ENCODE results near the gene EIF3I. TPM values are rescaled to one million over a fixed set of nuclear protein-coding genes. Genes with fewer than 3 reads are reported as not detected.
"Not testable (repeated sequence)": the region's sequence is repeated elsewhere in the genome, so short reads cannot be mapped to it uniquely, and the experiment has no call there.

The EIF3I gene
- total RNA-seq, 1 donor from 2014 or later = 104 TPM

DNA sequence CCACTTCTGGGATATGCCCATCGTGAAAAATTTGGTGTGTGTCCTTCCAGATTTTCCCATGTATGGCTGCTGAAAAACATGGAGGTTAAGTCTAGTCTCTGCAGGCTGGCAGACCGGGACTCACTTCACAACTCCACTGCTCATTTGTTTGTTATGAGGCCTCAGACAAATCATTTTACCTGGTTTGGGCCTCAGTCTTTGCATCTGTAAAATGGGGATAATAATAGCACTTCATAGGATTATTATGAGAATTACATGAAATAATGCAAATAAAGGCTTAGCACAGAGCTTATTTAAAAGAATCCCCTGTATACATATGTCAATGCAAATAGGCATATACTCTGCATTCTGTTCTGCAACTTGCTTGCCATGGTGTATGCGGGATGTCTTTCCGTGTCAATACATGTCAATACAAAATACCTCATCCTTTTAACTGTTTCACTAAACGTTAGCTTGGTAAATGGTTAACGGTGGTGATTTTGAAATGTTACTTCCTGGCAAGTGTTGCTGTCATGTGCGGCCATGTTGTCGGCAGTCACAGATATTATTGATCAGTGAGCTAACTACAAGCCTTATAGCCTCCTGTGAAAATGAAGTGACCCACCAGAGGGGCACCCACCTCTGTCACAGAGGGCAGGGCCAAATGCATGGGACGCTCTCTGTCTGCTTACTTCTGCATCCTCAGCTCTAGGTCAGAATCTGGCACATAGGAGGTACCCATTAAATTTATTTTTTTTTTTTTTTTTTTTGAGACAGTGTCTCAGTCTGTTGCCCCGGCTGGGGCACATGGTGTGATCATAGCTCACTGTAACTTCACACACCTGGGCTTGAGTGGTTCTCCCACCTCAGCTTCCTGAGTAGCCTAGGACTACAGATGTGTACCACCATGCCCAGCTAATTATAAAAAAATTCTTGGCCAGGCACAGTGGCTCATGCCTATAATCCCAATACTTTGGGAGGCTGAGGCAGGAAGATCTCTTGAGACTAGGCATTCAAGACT, 33.2 kb downstream of the EIF3I start:
- no peak for ATAC-seq
- no peak for DNase-seq
- intact Hi-C loops (cut with micrococcal nuclease) = no loop called here

GRCh38 chr1:32256473-32257226, 34.4 kb downstream of the EIF3I start:
- no peak for ATAC-seq
- DNase-seq = no peak
- intact Hi-C loops (cut with micrococcal nuclease) = no loop called here

DNA sequence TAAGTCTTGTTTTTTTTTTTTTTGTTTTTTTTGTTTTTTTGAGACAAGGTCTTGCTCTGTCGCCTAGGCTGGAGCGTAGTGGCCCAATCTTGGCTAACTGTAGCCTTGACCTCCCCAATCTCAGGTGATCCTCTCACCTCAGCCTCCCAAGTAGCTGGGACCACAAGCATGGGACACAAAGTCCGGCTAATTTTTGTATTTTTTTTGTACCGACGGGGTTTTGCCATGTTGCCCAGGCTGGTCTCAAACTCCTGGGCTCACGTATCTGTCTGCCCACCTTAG, 35.0 kb downstream of the EIF3I start:
- DNase-seq (no peak), ATAC-seq (no peak)
- intact Hi-C loops (cut with micrococcal nuclease) = no loop called here

GRCh38 chr1:32263236-32263593, 41.0 kb downstream of the EIF3I start:
- ATAC-seq; DNase-seq; intact Hi-C loops (cut with micrococcal nuclease): not testable (repeated sequence)

DNA sequence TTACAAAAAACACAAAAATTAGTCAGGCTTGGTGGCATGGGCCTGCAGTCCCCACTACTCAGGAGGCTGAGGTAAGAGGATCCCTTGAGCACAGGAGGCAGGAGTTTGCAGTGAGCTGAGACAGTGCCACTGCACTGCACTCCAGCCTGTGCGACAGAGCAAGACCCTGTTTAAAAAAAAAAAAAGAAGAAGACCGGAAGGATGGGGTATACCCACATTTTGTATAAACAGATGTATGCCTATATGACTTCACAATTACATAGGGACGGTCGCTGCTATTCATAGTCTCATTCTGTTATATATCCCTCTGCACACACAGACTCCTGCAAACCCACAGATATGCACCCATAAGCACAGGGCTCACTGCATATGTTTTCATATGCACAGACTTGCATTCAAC, 41.5 kb downstream of the EIF3I start:
- DNase-seq = no peak
- no peak for ATAC-seq
- intact Hi-C loops (cut with micrococcal nuclease) = no loop called here

DNA sequence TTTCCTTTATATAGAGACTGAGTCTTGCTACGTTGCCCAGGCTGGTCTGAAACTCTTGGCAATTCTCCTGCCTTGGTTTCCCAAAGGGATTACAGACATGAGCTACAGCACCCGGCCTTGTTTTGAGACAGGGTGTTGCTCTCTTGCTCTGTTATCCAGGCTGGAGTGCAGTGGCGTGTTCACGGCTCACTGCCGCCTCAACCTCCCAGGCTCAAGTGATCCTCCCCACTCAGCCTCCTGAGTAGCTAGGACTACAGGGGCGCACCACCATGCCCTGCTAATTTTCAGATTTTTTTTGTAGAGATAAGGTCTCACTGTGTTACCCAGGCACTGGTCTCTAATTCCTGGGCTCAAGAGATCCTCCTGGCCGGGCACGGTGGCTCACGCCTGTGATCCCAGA, 43.6 kb downstream of the EIF3I start:
- no peak for DNase-seq
- intact Hi-C loops (cut with micrococcal nuclease) = no loop called here
- ATAC-seq = no peak

GRCh38 chr1:32266921-32267591, 44.8 kb downstream of the EIF3I start:
- no peak for ATAC-seq
- intact Hi-C loops (cut with micrococcal nuclease) = no loop called here
- no peak for DNase-seq

GRCh38 chr1:32269744-32270143, 47.5 kb downstream of the EIF3I start:
- DNase-seq = no peak
- no peak for ATAC-seq
- intact Hi-C loops (cut with micrococcal nuclease) = no loop called here

DNA sequence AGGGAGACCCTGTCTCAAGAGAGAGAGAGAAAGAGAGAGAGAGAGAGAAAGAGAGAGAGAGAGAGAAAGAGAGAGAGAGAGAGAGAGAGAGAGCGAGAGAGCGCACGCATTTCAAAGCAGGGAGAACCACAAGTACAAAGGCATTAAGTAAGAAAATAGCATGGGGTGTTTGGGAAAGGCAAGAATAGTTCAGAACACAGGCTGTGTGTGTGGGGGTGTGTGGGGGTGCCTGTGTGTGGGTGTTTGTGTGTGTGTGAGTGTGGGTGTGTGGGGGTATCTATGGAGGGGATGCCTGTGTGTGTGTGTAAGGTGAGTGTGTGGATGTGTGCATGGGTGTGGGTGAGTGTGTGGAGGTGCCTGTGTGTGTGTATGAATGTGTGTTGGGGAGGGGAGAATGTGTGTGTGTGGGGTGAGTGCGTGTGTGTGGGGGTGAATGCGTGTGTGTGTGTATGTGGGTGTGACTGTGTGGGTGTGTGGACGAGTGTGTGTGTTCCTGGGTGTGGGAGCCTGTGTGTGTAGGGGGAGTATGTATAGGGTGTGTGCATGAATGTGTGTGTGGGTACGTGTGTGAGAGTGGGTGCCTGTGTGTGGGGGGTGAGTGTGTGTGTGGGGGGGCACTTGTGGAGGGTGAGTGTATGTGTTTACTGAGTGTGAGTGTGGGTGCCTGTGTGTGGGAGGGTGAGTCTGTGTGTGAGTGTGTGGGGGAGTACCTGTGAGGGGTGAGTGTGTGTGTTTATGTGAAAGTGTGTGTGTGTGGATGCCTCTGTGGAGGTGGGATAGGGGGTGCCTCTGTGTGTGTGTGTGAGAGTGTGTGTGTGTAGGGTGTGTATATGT, 50.6 kb downstream of the EIF3I start:
- intact Hi-C loops (cut with micrococcal nuclease) = no loop called here
- ATAC-seq (no peak), DNase-seq (no peak)

DNA sequence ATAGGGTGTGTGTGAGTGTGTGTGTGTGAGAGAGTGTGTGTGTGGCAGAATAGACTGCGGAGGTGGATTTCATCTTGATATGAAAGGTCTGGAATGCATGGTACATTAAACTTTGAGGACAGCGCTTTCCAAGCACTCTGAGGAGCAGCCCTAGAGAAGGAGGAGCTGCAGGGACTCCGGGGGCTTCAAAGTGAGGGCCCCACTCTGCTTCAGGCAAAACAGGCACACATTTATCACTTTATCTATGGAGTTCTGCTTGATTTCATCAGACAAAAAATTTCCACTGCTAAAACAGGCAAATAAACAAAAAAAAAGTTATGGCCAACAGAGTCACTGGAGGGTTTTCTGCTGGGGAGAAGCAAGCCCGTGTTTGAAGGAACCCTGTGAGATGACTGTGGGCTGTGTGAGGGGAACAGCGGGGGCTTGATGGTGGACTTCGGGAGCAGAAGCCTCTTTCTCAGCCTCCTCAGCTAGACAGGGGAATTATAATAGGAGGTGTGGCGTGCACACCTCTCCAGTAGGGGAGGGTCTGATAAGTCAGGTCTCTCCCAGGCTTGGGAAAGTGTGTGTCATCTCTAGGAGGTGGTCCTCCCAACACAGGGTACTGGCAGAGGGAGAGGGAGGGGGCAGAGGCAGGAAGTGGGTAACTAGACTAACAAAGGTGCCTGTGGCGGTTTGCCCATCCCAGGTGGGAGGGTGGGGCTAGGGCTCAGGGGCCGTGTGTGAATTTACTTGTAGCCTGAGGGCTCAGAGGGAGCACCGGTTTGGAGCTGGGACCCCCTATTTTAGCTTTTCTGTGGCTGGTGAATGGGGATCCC, 51.4 kb downstream of the EIF3I start:
- intact Hi-C loops (cut with micrococcal nuclease) = no loop called here
- DNase-seq = no peak
- no peak for ATAC-seq

DNA sequence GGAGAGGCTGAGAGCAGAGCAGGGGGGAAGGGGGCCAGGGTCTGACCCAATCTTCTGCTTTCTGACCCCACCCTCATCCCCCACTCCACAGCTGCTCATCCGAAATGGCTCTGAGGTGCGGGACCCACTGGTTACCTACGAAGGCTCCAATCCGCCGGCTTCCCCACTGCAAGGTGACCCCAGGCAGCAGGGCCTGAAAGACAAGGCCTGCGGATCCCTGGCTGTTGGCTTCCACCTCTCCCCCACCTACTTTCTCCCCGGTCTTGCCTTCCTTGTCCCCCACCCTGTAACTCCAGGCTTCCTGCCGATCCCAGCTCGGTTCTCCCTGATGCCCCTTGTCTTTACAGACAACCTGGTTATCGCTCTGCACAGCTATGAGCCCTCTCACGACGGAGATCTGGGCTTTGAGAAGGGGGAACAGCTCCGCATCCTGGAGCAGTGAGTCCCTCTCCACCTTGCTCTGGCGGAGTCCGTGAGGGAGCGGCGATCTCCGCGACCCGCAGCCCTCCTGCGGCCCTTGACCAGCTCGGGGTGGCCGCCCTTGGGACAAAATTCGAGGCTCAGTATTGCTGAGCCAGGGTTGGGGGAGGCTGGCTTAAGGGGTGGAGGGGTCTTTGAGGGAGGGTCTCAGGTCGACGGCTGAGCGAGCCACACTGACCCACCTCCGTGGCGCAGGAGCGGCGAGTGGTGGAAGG, 52.6 kb downstream of the EIF3I start:
- intact Hi-C loops (cut with micrococcal nuclease) = no loop called here
- DNase-seq (no peak), ATAC-seq (no peak)

DNA sequence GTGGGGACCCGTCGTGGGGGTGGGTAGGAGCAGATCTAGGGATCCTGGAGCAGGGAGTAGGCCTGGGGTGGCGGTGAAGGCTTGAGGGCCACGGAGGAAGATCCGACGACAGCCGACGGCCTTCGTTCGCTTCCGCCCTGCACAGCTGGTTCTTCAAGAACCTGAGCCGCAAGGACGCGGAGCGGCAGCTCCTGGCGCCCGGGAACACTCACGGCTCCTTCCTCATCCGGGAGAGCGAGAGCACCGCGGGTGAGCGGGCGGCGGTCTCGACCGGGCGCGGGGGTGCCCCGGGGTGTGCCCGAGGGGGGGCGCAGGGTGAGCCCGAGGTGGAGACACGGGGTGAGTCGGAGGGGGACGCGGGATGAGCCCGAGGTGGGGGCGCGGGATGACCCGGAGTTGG, 53.2 kb downstream of the EIF3I start:
- intact Hi-C loops (cut with micrococcal nuclease) = no loop called here
- no peak for DNase-seq

GRCh38 chr1:32276032-32276782, 54.0 kb downstream of the EIF3I start:
- ATAC-seq = no peak
- intact Hi-C loops (cut with micrococcal nuclease) = no loop called here
- DNase-seq = no peak

More for the DNA sequence above, 53.2 kb downstream of the EIF3I start:
- ATAC-seq = no peak

Measured in left ventricle myocardium superior (tissue), 1 donor.